ELR (cell line): ENCODE measurements around the gene METTL24.
"Not testable (repeated sequence)": the region's sequence is repeated elsewhere in the genome, so short reads cannot be mapped to it uniquely, and the experiment has no call there.

Experiments used
- DNase-seq: peaks from one replicate; pipeline ENCODE4 v3.0.0-alpha.2; 2015; ENCODE audit warnings: low read depth

Gene METTL24

GRCh38 chr6:110265273-110265672 is 92.9 kb downstream of the METTL24 start:
- DNase-seq: no peak

DNA sequence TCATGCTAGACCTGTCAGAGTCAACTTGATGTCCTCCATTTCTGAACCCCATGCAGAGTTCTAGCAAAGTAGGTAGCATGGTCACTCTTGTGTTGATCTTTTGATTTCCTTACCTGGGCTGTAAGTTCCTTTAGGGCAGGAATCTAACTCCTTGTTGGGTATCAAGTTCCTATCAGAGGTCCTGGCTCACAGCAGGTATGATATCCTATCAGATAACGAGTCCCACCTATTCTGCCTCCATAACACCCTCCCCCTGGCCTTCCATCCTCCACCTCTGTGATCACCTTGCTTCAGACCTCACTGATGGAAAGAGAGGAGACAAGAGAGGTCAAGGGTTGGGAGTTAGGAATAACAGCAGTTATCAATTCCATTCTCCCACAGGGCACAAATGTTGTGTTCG is 101.8 kb downstream of the METTL24 start:
- no peak for DNase-seq

GRCh38 chr6:110255211-110255750 is 102.9 kb downstream of the METTL24 start:
- DNase-seq: peak; percentile 32

GRCh38 chr6:110250838-110251237 is 107.3 kb downstream of the METTL24 start:
- no peak for DNase-seq

- DNase-seq: no peak
Observed at GRCh38 chr6:110250058-110250457, 108.1 kb downstream of the METTL24 start.

- DNase-seq: no peak
Observed at GRCh38 chr6:110246900-110247546, 111.1 kb downstream of the METTL24 start.

DNA sequence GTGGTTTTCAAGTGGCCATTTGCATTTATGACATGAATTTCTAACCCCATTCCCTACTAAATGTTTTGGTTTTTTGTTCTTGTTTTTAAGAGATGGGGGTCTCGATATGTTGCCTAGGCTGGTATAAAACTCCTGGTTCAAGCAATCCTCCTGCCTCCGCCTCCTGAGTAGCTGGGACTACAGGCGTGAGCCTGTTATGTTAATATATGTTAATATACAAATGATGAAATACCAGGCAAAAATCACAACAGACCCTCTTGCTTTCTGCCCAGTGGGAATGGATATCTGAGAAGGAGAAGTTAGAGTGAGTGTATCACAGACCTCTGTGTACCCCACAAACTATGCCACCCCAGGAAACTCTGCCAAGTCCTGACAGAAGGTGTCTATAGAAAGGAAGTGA is 111.8 kb downstream of the METTL24 start:
- no peak for DNase-seq

DNA sequence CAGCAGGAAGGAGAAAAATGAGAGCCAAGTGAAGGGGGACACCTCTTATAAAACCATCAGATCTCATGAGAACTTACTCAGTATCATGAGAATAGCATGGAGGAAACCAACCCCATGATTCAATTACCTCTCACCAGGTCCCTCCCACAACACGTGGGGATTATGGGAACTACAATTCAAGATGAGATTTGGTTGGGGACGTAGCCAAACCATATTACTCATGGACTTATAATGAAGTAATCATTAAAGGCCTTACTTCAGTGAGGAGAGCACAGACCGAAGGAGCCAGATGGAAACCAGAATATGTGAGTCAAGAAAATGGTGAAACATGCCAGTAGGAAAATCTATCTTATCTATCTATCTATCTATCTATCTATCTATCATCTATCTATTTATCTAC is 113.5 kb downstream of the METTL24 start:
- DNase-seq: peak; percentile 20

DNA sequence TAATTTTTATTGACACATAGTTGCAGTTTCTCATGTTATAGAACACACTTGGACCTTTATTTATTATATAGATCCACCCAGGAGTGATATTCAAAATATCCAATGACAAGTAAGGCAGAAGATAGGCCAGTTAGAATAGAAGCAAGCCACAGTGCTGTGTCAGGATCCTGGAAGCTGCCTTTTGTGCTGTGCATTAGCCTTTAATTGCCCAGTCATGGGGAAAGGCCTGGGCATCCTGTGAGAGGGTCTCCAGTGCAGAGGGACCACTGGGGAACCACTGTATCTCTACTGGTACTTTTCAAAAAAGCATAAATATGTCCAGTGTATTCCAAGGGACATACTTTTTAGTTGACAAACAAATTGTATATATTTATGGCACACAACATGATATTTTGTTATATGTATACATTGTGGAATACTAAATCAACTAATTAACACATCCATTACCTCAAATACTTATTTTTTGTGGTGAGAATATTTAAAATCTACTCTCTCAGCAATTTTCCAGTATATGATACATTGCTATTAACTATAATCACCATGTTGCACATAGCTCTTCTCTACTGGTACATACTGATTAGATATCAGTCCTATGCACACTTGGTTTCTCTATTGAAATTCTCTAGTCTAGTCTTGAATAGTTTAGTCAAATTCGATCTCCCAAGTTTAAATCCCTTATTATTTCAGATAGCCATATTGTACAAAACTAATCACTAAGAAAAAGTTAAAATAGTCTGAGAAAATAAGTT is 118.4 kb downstream of the METTL24 start:
- DNase-seq: no peak

DNA sequence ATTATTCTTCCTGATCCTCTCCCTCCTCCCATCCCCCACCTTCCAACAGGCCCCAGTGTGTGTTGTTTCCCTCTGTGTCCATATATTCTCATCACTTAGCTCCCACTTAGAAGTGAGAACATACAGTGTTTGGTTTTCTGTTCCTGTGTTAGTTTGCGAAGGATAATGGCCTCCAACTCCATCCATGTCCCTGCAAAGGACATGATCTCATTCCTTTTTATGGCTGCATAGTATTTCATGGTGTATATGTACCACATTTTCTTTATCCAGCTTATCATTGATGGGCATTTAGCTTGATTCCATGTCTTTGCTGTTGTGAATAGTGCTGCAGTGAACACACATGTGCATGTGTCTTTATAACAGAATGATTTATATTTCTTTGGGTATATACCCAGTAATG is 122.1 kb downstream of the METTL24 start:
- DNase-seq: not testable (repeated sequence)

- DNase-seq: no peak
Observed at GRCh38 chr6:110233770-110234374, 124.3 kb downstream of the METTL24 start.

DNA sequence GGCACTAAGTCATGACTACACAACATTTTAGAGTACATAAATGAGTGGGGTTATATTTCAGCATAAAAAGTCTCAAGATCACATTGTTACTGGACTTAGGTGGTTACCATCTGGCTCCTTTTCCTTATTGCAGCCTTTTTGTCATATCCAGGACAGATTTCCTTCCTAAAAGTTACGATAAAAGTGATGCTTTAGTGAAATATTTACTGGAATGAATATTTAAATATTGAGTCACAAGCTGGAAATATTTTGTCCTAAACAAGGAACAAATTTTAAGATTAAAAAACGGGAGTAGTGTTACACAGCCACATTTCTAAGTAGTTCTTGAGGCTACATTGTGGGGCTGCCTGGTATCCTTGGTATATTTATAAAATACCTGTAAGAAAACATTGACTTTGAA is 125.7 kb downstream of the METTL24 start:
- peak; percentile 29 for DNase-seq

DNA sequence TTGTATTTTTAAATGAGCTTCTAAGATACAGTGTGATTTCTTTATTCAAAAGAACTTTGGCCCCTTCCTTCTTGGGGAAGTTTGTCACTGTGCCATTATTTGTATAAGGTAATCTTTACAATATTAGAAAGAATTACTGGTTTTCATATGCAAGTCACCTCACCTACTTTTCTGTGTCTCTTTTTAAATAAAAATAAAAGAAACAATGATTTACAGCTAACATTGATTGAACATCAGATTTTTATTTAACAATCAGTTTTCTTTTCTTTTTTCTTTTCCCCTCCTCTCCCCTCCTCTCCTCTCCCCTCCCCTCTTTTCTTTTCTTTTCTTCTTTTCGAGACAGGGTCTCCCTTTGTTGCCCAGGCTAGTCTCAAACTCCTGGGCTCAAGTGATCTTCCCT is 131.9 kb downstream of the METTL24 start:
- DNase-seq: no peak

DNA sequence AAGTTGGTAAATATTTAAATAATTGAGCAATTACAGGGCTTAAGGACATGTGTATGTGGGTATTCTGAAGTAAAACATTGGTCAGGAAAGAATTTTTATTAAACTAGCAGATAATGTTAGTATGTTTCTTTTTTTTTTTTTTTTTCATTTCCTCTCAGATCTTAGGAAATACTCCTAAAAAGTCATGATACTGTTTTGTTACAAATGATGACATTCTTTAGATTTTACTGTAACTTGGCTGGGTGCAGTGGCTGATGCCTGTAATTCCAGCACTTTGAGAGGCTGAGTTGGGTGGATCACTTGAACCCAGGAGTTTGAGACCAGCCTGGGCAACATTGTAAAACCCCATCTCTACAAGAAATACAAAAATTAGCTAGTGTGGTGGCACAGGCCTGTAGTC is 136.4 kb downstream of the METTL24 start:
- no peak for DNase-seq

DNA sequence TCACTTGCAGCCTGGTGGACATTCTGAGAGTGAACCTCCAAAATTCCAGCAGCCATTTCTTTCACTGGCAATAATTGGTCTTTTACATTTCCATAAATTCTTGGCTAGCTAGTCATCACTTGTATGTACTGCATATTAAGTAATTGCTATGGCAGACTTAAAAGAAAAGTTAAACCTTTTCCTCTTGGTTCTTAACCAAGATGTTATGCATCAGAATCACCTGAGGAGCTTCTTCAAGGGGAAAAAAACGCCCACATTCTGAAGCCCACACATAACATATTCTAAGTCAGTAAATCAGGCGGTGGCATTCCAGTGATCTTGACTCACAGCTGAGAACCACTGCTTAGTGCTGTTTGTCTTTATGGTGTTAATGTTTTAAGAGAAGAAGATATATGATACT is 140.9 kb downstream of the METTL24 start:
- DNase-seq: peak; percentile 52

DNA sequence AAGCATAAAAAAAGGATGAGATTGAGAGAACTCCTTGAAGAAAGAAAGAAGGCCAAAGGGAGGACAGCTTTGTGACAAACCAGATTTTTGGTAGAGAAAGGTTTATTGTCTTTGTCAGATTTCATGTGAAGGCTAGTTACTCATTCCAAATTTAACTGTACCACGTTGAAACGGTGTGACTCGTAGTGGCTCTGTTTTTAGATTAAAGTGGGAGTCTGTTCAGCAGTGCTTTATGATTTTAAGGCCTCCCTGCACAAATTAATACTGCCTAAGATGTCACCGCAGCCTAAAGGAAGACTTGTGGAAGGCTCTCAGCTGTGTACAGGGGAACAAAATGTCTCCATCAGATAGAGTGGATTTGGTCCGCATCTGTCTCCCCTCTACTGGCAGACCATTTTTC is 142.0 kb downstream of the METTL24 start:
- DNase-seq: no peak

GRCh38 chr6:110214338-110214737 is 143.8 kb downstream of the METTL24 start:
- no peak for DNase-seq

DNA sequence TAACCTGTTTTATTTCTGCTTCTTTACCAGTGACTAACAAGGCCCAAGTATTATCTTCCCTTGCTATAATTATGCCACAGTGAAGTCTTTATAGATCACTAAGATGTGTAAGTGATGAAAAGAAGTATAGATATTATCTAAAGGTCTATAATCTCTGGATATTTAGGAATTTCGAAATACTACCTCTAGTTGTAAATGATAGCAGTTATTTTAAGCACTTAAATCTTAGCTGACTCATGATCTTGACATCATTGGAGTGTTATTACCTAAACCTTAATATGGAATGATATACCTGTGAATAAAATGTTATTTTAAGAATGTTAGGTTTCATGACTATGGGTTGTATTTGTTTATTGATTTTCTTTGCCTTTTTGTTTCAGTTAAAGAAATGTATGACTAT is 146.4 kb downstream of the METTL24 start:
- no peak for DNase-seq

- no peak for DNase-seq
Observed at GRCh38 chr6:110207652-110208051, 150.5 kb downstream of the METTL24 start.

- DNase-seq: no peak
Observed at GRCh38 chr6:110201151-110201884, 156.8 kb downstream of the METTL24 start.

GRCh38 chr6:110198561-110198960 is 159.6 kb downstream of the METTL24 start:
- no peak for DNase-seq

DNA sequence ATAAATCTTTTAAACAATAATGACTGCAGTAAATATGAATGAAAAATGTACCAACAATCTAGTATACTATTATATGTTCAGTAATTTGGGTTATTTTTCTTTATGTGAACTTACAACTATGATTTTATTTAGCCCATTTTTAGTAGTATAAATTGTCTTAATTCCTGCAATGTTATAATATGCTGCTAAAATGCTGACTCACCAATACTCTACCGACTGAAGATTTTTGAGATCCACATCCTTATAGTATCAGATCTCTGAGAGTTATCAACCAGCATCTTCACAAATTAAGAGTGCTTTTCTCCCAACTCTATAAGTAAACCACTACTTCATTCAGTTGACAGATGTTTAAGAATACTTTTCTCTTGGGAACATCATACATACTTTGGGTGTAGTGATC is 161.3 kb downstream of the METTL24 start:
- DNase-seq: no peak
